ENCODE results near the gene SUCLG2. TPM values are rescaled to one million over a fixed set of nuclear protein-coding genes. Genes with fewer than 3 reads are reported as not detected.

The SUCLG2 gene
- total RNA-seq, 1 experiment from 2014 or later = 53.5 TPM

GRCh38 chr3:67419218-67419529 is 235.2 kb downstream of the SUCLG2 start:
- intact Hi-C loops (cut with micrococcal nuclease; ENCODE audit: unreplicated experiment) = no loop called here
- DNase-seq = no peak
- ChIA-PET CTCF (no interaction called here), POLR2A (no interaction called here)
- H3K36me3 Mint-ChIP-seq (ENCODE audit: insufficient read depth, unreplicated experiment) = peaks cover 7% of the 10 kb centered on the region
- Histone ChIP-seq H3K36me3 (ENCODE audit: control insufficient read depth, insufficient read depth, low read length) (no peaks in the 10 kb centered on the region), H3K27me3 (replicated peaks; ENCODE audit: control insufficient read depth, insufficient read depth, low read length) (no peaks in the 10 kb centered on the region), H3K4me3 (ENCODE audit: low read depth, low read length) (no peak overlapping the region), H3K9me3 (peaks cover 3% of the 10 kb centered on the region; the same call in 1 of the 2 replicates), H3K4me1 (no peaks in the 10 kb centered on the region)
- no peak overlapping the region for H3K27ac Mint-ChIP-seq (ENCODE audit: unreplicated experiment)
- BruUV-seq (replicated peaks) = no TSS peak
- H3K27me3 Mint-ChIP-seq (ENCODE audit: insufficient read depth, unreplicated experiment) = no peaks in the 10 kb centered on the region
- peaks cover 18% of the 10 kb centered on the region for H3K9me3 Mint-ChIP-seq (ENCODE audit: unreplicated experiment)
- no peak for TF ChIP-seq CTCF (IDR thresholded peaks at IDR 0.05; ENCODE audit: insufficient read depth in 1 of 2, low read depth in 1 of 2, low read length in 1 of 2, severe bottlenecking in 1 of 2, unreplicated experiment in 1 of 2)
- no peak overlapping the region for H3K4me3 Mint-ChIP-seq (ENCODE audit: unreplicated experiment)
- H3K4me1 Mint-ChIP-seq (ENCODE audit: low read depth, unreplicated experiment) = peaks cover 4% of the 10 kb centered on the region

DNA sequence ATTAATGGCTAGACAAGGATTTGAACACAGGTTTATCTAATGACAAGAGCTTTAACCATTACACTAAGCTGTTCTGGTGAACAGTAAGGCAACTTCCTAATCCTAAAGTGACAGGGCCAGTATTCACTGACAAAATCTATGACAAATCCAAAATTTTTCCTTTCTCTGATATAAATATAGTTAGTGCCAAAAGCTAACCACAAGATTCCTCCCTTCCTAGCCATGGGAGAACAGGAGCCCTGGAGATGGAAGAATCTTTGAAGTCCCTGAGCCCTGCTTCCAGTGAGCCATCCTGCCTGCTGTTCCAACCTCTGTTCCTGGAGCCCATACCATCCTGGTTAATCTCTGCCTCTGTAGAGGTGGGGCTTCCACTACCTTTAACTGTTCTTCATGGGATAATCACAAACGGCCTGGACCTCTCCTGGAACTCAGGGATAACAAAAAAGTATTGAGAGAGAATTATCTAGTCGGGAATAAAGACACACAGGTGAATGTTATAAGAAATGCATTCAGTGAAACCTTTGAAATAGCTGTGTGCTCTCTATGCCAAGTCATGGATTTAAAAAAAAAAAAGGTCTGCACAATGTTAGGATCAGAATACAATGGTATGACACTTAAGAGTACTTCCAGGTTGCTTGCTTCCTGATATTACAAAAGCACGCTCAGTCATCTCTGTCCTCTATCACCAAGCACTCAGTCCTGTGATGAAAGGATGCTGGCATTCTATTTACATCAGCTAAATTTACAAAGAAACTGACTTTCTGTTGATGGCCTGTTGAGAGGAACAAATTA is 235.8 kb downstream of the SUCLG2 start:
- no TSS peak for BruUV-seq (replicated peaks)

GRCh38 chr3:67416703-67417102 is 237.7 kb downstream of the SUCLG2 start:
- no peaks in the 10 kb centered on the region for H3K36me3 ChIP-seq (ENCODE audit: control insufficient read depth, insufficient read depth, low read length)
- Mint-ChIP-seq H3K27ac (ENCODE audit: unreplicated experiment) (no peak overlapping the region), H3K4me3 (ENCODE audit: unreplicated experiment) (no peak overlapping the region), H3K27me3 (ENCODE audit: insufficient read depth, unreplicated experiment) (no peaks in the 10 kb centered on the region), H3K36me3 (ENCODE audit: insufficient read depth, unreplicated experiment) (peaks cover 7% of the 10 kb centered on the region), H3K4me1 (ENCODE audit: low read depth, unreplicated experiment) (peaks cover 4% of the 10 kb centered on the region), H3K9me3 (ENCODE audit: unreplicated experiment) (peaks cover 18% of the 10 kb centered on the region)
- peaks cover 3% of the 10 kb centered on the region; the same call in 1 of the 2 replicates for H3K9me3 ChIP-seq
- no TSS peak for BruUV-seq (replicated peaks)
- peak in 1 of 2 experiments; percentile 15 for TF ChIP-seq CTCF (IDR thresholded peaks at IDR 0.05; ENCODE audit: insufficient read depth in 1 of 2, low read depth in 1 of 2, low read length in 1 of 2, severe bottlenecking in 1 of 2, unreplicated experiment in 1 of 2)
- DNase-seq = no peak
- POLR2A ChIA-PET = no interaction called here
- H3K27me3 ChIP-seq (replicated peaks; ENCODE audit: control insufficient read depth, insufficient read depth, low read length) = no peaks in the 10 kb centered on the region
- intact Hi-C loops (cut with micrococcal nuclease; ENCODE audit: unreplicated experiment) = no loop called here
- no peak overlapping the region for H3K4me3 ChIP-seq (ENCODE audit: low read depth, low read length)
- CTCF ChIA-PET = no interaction called here
- H3K4me1 ChIP-seq = no peaks in the 10 kb centered on the region

More for the DNA sequence above, 235.8 kb downstream of the SUCLG2 start:
- Histone ChIP-seq H3K4me1 (no peaks in the 10 kb centered on the region), H3K4me3 (ENCODE audit: low read depth, low read length) (no peak overlapping the region), H3K27me3 (replicated peaks; ENCODE audit: control insufficient read depth, insufficient read depth, low read length) (no peaks in the 10 kb centered on the region), H3K36me3 (ENCODE audit: control insufficient read depth, insufficient read depth, low read length) (no peaks in the 10 kb centered on the region), H3K9me3 (peaks cover 3% of the 10 kb centered on the region; the same call in 1 of the 2 replicates)
- POLR2A ChIA-PET = no interaction called here
- peaks cover 4% of the 10 kb centered on the region for H3K4me1 Mint-ChIP-seq (ENCODE audit: low read depth, unreplicated experiment)
- peaks cover 7% of the 10 kb centered on the region for H3K36me3 Mint-ChIP-seq (ENCODE audit: insufficient read depth, unreplicated experiment)
- H3K27me3 Mint-ChIP-seq (ENCODE audit: insufficient read depth, unreplicated experiment) = no peaks in the 10 kb centered on the region
- TF ChIP-seq CTCF (IDR thresholded peaks at IDR 0.05; ENCODE audit: insufficient read depth in 1 of 2, low read depth in 1 of 2, low read length in 1 of 2, severe bottlenecking in 1 of 2, unreplicated experiment in 1 of 2) = no peak
- H3K4me3 Mint-ChIP-seq (ENCODE audit: unreplicated experiment) = no peak overlapping the region
- H3K9me3 Mint-ChIP-seq (ENCODE audit: unreplicated experiment) = peaks cover 18% of the 10 kb centered on the region
- intact Hi-C loops (cut with micrococcal nuclease; ENCODE audit: unreplicated experiment) = no loop called here
- H3K27ac Mint-ChIP-seq (ENCODE audit: unreplicated experiment) = no peak overlapping the region
- no peak for DNase-seq
- CTCF ChIA-PET = no interaction called here

Measured in Caco-2 (cell line).